Central memory CD4-positive, alpha-beta T cell (primary cell): ENCODE data around the gene BBS9.
"Not testable (repeated sequence)": the region's sequence is repeated elsewhere in the genome, so short reads cannot be mapped to it uniquely, and the experiment has no call there.

ENCODE experiments used
- DNase-seq: peaks from one replicate; pipeline ENCODE4 v3.0.0; 2022

Gene BBS9

GRCh38 chr7:33287738-33288137 lies 158.4 kb downstream of the BBS9 start:
- DNase-seq = no peak

GRCh38 chr7:33298848-33299247 lies 169.5 kb downstream of the BBS9 start:
- no peak for DNase-seq

GRCh38 chr7:33299425-33299824 lies 170.1 kb downstream of the BBS9 start:
- DNase-seq = no peak

GRCh38 chr7:33300131-33300530 lies 170.8 kb downstream of the BBS9 start:
- no peak for DNase-seq

- no peak for DNase-seq
Observed at GRCh38 chr7:33300742-33301141, 171.4 kb downstream of the BBS9 start.

GRCh38 chr7:33303978-33304557 lies 174.7 kb downstream of the BBS9 start:
- not testable (repeated sequence) for DNase-seq

- DNase-seq = no peak
Observed at GRCh38 chr7:33307205-33307604, 177.8 kb downstream of the BBS9 start.

- DNase-seq = no peak
Observed at GRCh38 chr7:33310546-33310945, 181.2 kb downstream of the BBS9 start.

GRCh38 chr7:33325754-33326484 lies 196.6 kb downstream of the BBS9 start:
- no peak for DNase-seq

GRCh38 chr7:33326485-33326848 lies 197.1 kb downstream of the BBS9 start:
- DNase-seq = no peak

- no peak for DNase-seq
Observed at GRCh38 chr7:33327427-33327826, 198.1 kb downstream of the BBS9 start.

GRCh38 chr7:33334349-33334748 lies 205.0 kb downstream of the BBS9 start:
- no peak for DNase-seq

GRCh38 chr7:33336820-33337219 lies 207.5 kb downstream of the BBS9 start:
- no peak for DNase-seq

GRCh38 chr7:33339074-33339790 lies 209.9 kb downstream of the BBS9 start:
- no peak for DNase-seq

- DNase-seq = no peak
Observed at GRCh38 chr7:33346055-33346454, 216.7 kb downstream of the BBS9 start.

- no peak for DNase-seq
Observed at GRCh38 chr7:33350577-33350976, 221.2 kb downstream of the BBS9 start.

GRCh38 chr7:33351709-33352108 lies 222.3 kb downstream of the BBS9 start:
- DNase-seq = no peak

- no peak for DNase-seq
Observed at GRCh38 chr7:33354201-33354600, 224.8 kb downstream of the BBS9 start.

GRCh38 chr7:33355386-33355785 lies 226.0 kb downstream of the BBS9 start:
- no peak for DNase-seq

- no peak for DNase-seq
Observed at GRCh38 chr7:33356336-33356735, 227.0 kb downstream of the BBS9 start.

GRCh38 chr7:33357846-33358245 lies 228.5 kb downstream of the BBS9 start:
- DNase-seq = no peak

GRCh38 chr7:33369888-33370287 lies 240.5 kb downstream of the BBS9 start:
- DNase-seq = no peak

GRCh38 chr7:33373195-33373594 lies 243.8 kb downstream of the BBS9 start:
- no peak for DNase-seq

GRCh38 chr7:33379891-33380525 lies 250.6 kb downstream of the BBS9 start:
- no peak for DNase-seq
